K562 (cell line): ENCODE data around the gene RAE1. TPM values are rescaled to one million over a fixed set of nuclear protein-coding genes. Genes with fewer than 3 reads are reported as not detected.

Source experiments
- ATAC-seq: fragments of 200-7000 bp; cut with Tn5 transposase; 3 replicates; pipeline ENCODE4 v1.9.1; 2020; ENCODE audit warnings: moderate library complexity
- BruUV-seq: library from RNA; stranded (reverse); fragments of 400-500 nt; replicated peaks from 2 replicates; lab custom pipeline; 2021; lab: Mats Ljungman, UMichigan
- CTCF ChIA-PET: fragments of 300-600 bp; formaldehyde crosslinking; extraction: SDS; loops from one replicate; lab custom pipeline; 2021; ENCODE audit warnings: low intra/inter-chr PET ratio; lab: Yijun Ruan, JAX
- POLR2A ChIA-PET: fragments of 300-600, 350-650 bp; sonication (Branson Sonifier 250); formaldehyde crosslinking; extraction: SDS; loops from one replicate; lab custom pipeline; 2021; ENCODE audit warnings: antibody characterized with exemption, inconsistent platforms; lab: Yijun Ruan, JAX
- DNase-seq, 4 experiments: peaks; one replicate each; pipeline versions ENCODE4 v3.0.0 to v3.0.0-alpha.2; 2011 to 2018; ENCODE audit warnings: low spot score in 3 of 4, mixed read lengths in 3 of 4; ENCODE audit errors: extremely low read depth in 1 of 4
- FAIRE-seq: peaks from 2 replicates; lab custom pipeline; 2011; peaks lifted over from hg19 to GRCh38; lab: Jason Lieb, UNC
- H2AFZ ChIP-seq: 2 replicates; pipeline ENCODE4 v1.6.0; 2011; ENCODE audit warnings: low read depth, low read length, control low read depth, inconsistent platforms
- H3K27ac ChIP-seq: fragments of 200-600 bp; 3 replicates; pipeline ENCODE4 v1.8.0; 2011; ENCODE audit warnings: low read depth, mild to moderate bottlenecking, control low read depth, inconsistent platforms, low read length, moderate library complexity, mixed read lengths; ENCODE audit errors: extremely low read depth
- H3K27me3 ChIP-seq, 2 experiments: fragments of 300-600 bp in 1 of 2; 2 replicates in 1 of 2; 3 replicates in 1 of 2; pipeline versions ENCODE4 v1.6.0 to v1.8.0; 2011; ENCODE audit warnings: inconsistent platforms in 2 of 2, low read length in 2 of 2, mild to moderate bottlenecking in 1 of 2, mixed read lengths in 1 of 2, moderate library complexity in 1 of 2; ENCODE audit not compliant: control insufficient read depth in 2 of 2, insufficient read depth in 2 of 2
- H3K36me3 ChIP-seq: fragments of 300-600 bp; 3 replicates; pipeline ENCODE4 v1.8.0; 2011; ENCODE audit warnings: mild to moderate bottlenecking, low read length, inconsistent platforms; ENCODE audit not compliant: control insufficient read depth, insufficient read depth
- H3K4me1 ChIP-seq, 2 experiments: fragments of 200-600 bp in 1 of 2; replicated peaks in 1 of 2; 2 replicates in 1 of 2; 3 replicates in 1 of 2; pipeline versions ENCODE4 v1.5.1 to v1.8.0; 2011; ENCODE audit warnings: inconsistent platforms in 2 of 2, low read length in 2 of 2, mild to moderate bottlenecking in 1 of 2, mixed read lengths in 1 of 2, moderate library complexity in 1 of 2; ENCODE audit not compliant: control insufficient read depth in 2 of 2, insufficient read depth in 2 of 2
- H3K4me2 ChIP-seq: 2 replicates; pipeline ENCODE4 v1.6.1; 2011; ENCODE audit warnings: low read length, control low read depth, inconsistent platforms, mixed read lengths; ENCODE audit not compliant: insufficient read depth
- H3K4me3 ChIP-seq: fragments of 200-600 bp; sonication (generic), shearing (Covaris generic); 2 replicates; pipeline ENCODE4 v1.5.1; 2016; ENCODE audit warnings: control low read depth, inconsistent platforms
- H3K79me2 ChIP-seq: fragments of 200-600 bp; 3 replicates; pipeline ENCODE4 v1.8.0; 2011; ENCODE audit warnings: low read length, inconsistent platforms; ENCODE audit not compliant: control insufficient read depth, insufficient read depth
- H3K9ac ChIP-seq, 2 experiments: 2 replicates each; pipeline versions ENCODE4 v1.6.0 to v1.6.1; 2011; ENCODE audit warnings: low read depth in 2 of 2, low read length in 2 of 2, control low read depth in 1 of 2, inconsistent platforms in 1 of 2, mild to moderate bottlenecking in 1 of 2, mixed read lengths in 1 of 2; ENCODE audit not compliant: insufficient read depth in 1 of 2
- H3K9me1 ChIP-seq: one replicate; pipeline ENCODE4 v1.6.0; 2011; ENCODE audit warnings: inconsistent platforms, mild to moderate bottlenecking, low read length, moderate library complexity; ENCODE audit not compliant: control insufficient read depth, insufficient read depth
- H3K9me3 ChIP-seq: replicated peaks from 2 replicates; pipeline ENCODE4 v1.5.1; 2011; ENCODE audit warnings: low read depth, low read length, inconsistent platforms; ENCODE audit not compliant: control insufficient read depth, insufficient read depth
- H4K20me1 ChIP-seq: replicated peaks from 2 replicates; pipeline ENCODE4 v1.6.1; 2011; ENCODE audit warnings: low read length, inconsistent platforms, mixed read lengths; ENCODE audit not compliant: control insufficient read depth, insufficient read depth
- CXXC5 ChIP-seq: fragments of 250-450 bp; sonication (Bioruptor Pico); IDR thresholded peaks from 2 replicates; pipeline ENCODE4 v1.8.0; 2022; ENCODE audit warnings: inconsistent platforms, mild to moderate bottlenecking, moderate library complexity
- DNMT1 ChIP-seq: fragments of 450-650 bp; IDR thresholded peaks from 2 replicates; pipeline ENCODE4 v1.6.1; 2016; ENCODE audit warnings: antibody characterized with exemption, mild to moderate bottlenecking
- FUS ChIP-seq: fragments of 200-400 bp; formaldehyde crosslinking; optimal IDR thresholded peaks from 2 replicates; pipeline ENCODE3; 2017; ENCODE audit warnings: low read depth, low read length
- MCM3 ChIP-seq: fragments of 450-650 bp; IDR thresholded peaks from 2 replicates; pipeline ENCODE4 v1.6.1; 2016
- MTF1 ChIP-seq: fragments of 250-450 bp; sonication (Bioruptor Pico); IDR thresholded peaks from 2 replicates; pipeline ENCODE4 v1.9.0; 2021; ENCODE audit warnings: moderate library complexity, mild to moderate bottlenecking, inconsistent platforms, borderline replicate concordance
- RBM14 ChIP-seq: fragments of 200-400 bp; formaldehyde crosslinking; IDR thresholded peaks from 2 replicates; pipeline ENCODE4 v1.6.1; 2018; ENCODE audit warnings: low read depth, mild to moderate bottlenecking, low read length, moderate library complexity, borderline replicate concordance; ENCODE audit not compliant: insufficient read depth
- ZBTB2 ChIP-seq: fragments of 450-650 bp; IDR thresholded peaks from 2 replicates; pipeline ENCODE4 v1.6.1; 2016; ENCODE audit warnings: antibody characterized with exemption
- ZFPM2 ChIP-seq: fragments of 250-450 bp; sonication (Bioruptor Pico); IDR thresholded peaks from 2 replicates; pipeline ENCODE4 v1.5.1; 2022; ENCODE audit warnings: mild to moderate bottlenecking
- ZNF583 ChIP-seq: fragments of 250-450 bp; sonication (Bioruptor Pico); IDR thresholded peaks from 2 replicates; pipeline ENCODE4 v1.4.0; 2020
- WGBS: fragments of 100-300 bp; shearing (Covaris generic); methylation state at CpG from one replicate; pipeline ENCODE4 v1.1.6; 2016; ENCODE audit warnings: low coverage, mixed read lengths; ENCODE audit not compliant: insufficient coverage; ENCODE audit errors: missing lambda C conversion rate; 5-methylcytosine and 5-hydroxymethylcytosine counted together
- in situ Hi-C: fragments of 300-500 bp; cut with MboI; formaldehyde crosslinking; loops from 4 replicates; pipeline ENCODE4 v1.15.0; 2018; ENCODE audit warnings: inconsistent platforms, mixed read lengths
- intact Hi-C: fragments of 100-400 bp; cut with micrococcal nuclease; formaldehyde crosslinking; loops from 2 replicates; pipeline ENCODE4 v1.14.2; 2022
- polyA plus RNA-seq, 8 experiments: library from polyadenylated mRNA; depleted of rRNA in 4 of 8; stranded (reverse) in 5 of 8; unstranded in 3 of 8; fragments of >200 nt; fragmentation: Nextera tagmentation in 2 of 8; fragmentation: Illumina TruSeq in 1 of 8; extraction: Ambion mirVana in 2 of 8; extraction: Trizol in 1 of 8; gene quantifications; 2 replicates each; pipeline versions ENCODE4 v1.2.1 to v1.2.3, GENCODE V29; 2011 to 2014; ENCODE audit warnings: inconsistent platforms in 1 of 8, missing spikeins in 1 of 8
- total RNA-seq, 7 experiments: library from RNA; depleted of rRNA in 6 of 7; stranded (reverse); fragments of >200 nt in 6 of 7; fragmentation: Illumina TruSeq in 2 of 7; extraction: Trizol in 2 of 7; gene quantifications; 2 replicates each; pipeline versions ENCODE4 v1.2.1 to v1.2.3, GENCODE V29; 2011 to 2021; ENCODE audit warnings: low replicate concordance in 1 of 7
- TF ChIP-seq, protein P1 (sequence below): fragments of 450-650 bp; IDR thresholded peaks from 2 replicates; pipeline ENCODE4 v1.7.0; 2016; ENCODE audit warnings: borderline replicate concordance

Gene RAE1
- total and polyA plus RNA-seq, 9 of the 15 experiments (the other 6 are each of a cell fraction or from before 2014, with no cell fraction given), result 33.7 to 248 (median 77.7) TPM

- Histone ChIP-seq H3K4me1 (no peaks in the 10 kb centered on the region), H3K4me2 (no peak overlapping the region), H3K9me3 (no peaks in the 10 kb centered on the region), H3K27ac (no peak overlapping the region), H2AFZ (no peak overlapping the region), H3K36me3 (no peaks in the 10 kb centered on the region), H3K79me2 (no peaks in the 10 kb centered on the region), H3K4me3 (no peak overlapping the region), H3K9me1 (no peaks in the 10 kb centered on the region), H3K27me3 (peaks cover 38 to 46% of the 10 kb centered on the region in 2 experiments; a peak in 4 of 5 replicates), H3K9ac (no peak overlapping the region), H4K20me1 (peaks cover 4% of the 10 kb centered on the region; the same call in 1 of the 2 replicates)
- BruUV-seq, result no TSS peak
- WGBS, result 0% methylated on average over 2 of the region's 2 CpGs
- ATAC-seq (no peak), DNase-seq (no peak), FAIRE-seq (no peak)
- POLR2A ChIA-PET, result no interaction called here
- in situ Hi-C loops, result no loop called here
- CTCF ChIA-PET, result no interaction called here
- intact Hi-C loops, result no loop called here
- TF ChIP-seq CXXC5 (no peak), MTF1 (CRISPR knock-in tag) (no peak), ZFPM2 (CRISPR knock-in tag) (no peak), RBM14 (no peak), ZBTB2 (no peak), ZNF583 (no peak), FUS (no peak), DNMT1 (no peak), MCM3 (no peak)
- TF ChIP-seq, protein P1, sequence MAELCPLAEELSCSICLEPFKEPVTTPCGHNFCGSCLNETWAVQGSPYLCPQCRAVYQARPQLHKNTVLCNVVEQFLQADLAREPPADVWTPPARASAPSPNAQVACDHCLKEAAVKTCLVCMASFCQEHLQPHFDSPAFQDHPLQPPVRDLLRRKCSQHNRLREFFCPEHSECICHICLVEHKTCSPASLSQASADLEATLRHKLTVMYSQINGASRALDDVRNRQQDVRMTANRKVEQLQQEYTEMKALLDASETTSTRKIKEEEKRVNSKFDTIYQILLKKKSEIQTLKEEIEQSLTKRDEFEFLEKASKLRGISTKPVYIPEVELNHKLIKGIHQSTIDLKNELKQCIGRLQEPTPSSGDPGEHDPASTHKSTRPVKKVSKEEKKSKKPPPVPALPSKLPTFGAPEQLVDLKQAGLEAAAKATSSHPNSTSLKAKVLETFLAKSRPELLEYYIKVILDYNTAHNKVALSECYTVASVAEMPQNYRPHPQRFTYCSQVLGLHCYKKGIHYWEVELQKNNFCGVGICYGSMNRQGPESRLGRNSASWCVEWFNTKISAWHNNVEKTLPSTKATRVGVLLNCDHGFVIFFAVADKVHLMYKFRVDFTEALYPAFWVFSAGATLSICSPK, result no peak
- TF ChIP-seq, all 486 proteins: peak for 0
Measured at GRCh38 chr20:57322476-57322875, 28.6 kb upstream of the RAE1 start.
